GM18505 (cell line): ENCODE measurements around the gene POLR1C.

Source experiments
- ATAC-seq: cut with Tn5 transposase; IDR thresholded peaks from one replicate; pipeline ENCODE4 v1.9.1; 2021; ENCODE audit not compliant: unreplicated experiment
- POLR2A ChIP-seq: IDR thresholded peaks from 4 replicates; pipeline ENCODE4 v1.6.1; 2011; ENCODE audit warnings: borderline replicate concordance; ENCODE audit not compliant: insufficient read depth, insufficient read length; ENCODE audit errors: extremely low read depth

Gene POLR1C

DNA sequence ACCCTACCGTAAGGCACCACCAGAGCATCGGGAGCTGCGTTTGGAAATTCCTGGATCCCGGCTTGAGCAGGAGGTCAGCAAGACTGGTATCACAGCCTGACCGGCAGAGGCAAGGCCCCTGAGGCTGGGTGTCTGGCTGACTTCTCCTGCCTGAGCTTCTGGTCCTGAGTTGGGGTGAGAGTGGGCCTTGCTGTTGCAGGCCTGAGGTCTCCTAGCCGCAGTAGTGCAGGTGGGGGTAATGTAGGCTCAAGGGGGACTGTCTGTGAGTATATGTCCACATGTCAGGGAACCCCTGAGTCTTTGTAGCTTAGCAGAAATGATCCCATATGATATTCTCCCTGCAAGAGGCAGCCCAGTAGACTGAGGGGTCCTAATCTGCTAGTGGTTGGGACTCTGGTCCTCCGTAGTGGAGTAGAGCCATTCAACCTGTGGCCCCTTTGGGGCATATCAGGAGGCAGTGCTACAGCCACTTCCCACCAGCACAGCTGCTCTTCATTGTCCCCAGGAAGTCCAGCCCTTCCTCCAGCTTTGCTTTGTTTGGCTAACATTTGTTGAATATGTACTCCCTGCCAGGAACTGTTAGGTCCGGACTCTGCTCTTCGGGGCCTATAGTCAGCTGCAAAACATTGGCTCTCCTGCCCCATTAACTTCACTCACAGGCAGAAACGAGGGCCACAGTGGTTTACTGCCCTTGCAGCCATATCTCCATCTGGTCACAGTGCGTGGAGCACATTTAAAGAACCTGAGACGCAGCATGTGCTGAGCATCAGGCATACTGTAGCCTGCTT is 17.7 kb upstream of the POLR1C start:
- ATAC-seq, result no peak
- TF ChIP-seq POLR2A, result no peak

DNA sequence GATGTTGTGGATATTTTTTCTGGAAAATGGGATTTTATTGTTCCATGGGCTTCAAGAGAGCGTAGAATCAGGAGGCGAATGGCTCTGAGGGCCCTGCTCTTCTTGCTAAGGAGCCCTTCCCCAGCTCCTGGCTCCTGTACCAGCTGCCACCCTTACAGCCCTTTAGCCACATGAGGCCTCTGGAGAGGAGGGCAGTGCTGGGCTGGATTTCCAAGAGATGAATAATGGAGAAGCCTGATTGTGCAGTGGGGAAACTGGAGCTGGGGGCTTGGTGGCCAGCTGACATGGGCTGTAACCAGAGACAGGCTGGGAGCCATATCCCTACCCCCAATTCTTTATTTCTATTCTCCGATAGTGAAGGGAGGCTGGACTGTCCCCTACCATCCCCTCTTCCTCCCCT is 16.0 kb upstream of the POLR1C start:
- ATAC-seq, result no peak
- no peak for TF ChIP-seq POLR2A

DNA sequence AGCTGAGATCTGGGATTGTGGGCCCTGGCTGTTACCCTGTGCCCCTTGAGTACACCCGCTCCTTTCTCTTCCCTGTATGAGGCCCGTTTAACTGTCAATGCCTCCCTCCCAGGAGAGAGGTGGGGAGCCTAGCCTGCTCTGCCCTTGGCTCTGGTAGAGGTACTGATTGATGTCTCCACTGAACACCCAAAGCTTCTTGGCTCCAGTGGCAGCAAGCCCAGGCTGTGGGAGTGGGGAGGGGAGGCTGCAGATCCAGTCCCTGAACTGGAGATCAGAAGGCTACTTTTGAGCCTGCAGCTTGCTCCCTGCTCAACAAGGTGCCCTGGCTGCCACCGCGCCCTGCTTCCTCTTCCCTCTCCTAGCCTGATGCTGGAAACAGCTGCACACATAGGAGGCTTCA is 14.2 kb upstream of the POLR1C start:
- no peak for TF ChIP-seq POLR2A
- no peak for ATAC-seq

DNA sequence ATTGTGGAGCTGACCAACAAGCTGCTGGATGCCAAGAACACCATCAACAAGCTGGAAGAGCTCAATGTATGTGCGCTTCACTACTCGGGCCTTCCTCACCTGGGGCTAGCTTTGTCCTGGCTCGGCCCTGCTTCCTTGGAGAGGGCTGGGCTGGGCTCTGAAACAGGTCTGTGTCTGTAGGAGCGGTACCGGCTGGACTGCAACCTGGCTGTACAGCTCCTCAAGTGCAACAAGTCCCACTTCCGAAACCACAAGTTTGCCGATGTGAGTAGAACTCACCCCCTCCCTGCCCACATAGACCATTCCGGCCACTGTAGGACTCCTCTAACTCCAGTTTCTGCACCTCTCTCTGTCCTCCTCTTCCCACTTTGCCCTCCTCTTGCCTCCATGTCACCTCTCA is 13.4 kb upstream of the POLR1C start:
- TF ChIP-seq POLR2A, result no peak
- no peak for ATAC-seq

GRCh38 chr6:43504756-43505593 is 11.9 kb upstream of the POLR1C start:
- no peak for ATAC-seq
- no peak for TF ChIP-seq POLR2A

DNA sequence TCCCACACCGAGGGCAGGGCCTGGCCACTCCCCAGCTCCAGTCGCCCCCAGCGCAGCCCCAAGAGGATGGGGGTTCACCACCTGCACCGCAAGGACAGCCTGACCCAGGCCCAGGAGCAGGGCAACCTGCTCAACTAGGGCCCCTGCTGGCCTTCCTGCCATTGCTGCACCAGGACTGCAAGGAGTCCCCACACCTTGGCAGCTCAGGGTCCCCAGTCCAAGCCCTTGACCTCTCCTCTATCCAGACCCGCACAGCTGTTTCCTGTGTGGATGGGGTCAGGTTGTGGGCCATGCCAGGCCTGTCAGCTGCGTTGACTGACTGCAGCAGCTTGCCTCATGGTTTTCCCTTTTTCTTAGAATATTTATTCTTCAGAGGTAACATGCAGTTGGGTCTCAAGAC is 11.2 kb upstream of the POLR1C start:
- no peak for ATAC-seq
- no peak for TF ChIP-seq POLR2A

DNA sequence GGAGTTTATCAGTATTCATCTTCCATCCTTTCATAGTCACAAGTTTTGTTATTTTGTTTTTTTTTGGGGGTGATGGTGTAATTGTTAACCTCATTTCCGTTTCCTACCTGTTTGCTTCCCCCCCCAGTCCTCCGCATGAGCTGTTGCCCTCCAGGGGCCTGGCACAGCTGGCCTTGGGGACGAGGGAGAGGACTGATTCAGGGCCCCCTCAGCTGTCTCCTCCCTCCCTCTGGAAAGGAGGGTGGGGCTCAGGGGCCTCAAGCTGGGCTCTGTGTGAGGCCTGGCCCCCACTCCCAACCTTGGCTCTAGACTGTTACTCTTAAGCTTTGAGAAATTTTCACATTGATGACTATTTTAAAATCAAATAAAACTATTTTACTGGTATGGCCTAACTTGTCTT is 10.7 kb upstream of the POLR1C start:
- no peak for TF ChIP-seq POLR2A
- no peak for ATAC-seq

- ATAC-seq, result no peak
- TF ChIP-seq POLR2A, result peak; percentile 36
Observed at GRCh38 chr6:43506667-43507471, 10.0 kb upstream of the POLR1C start.

- ATAC-seq, result no peak
- no peak for TF ChIP-seq POLR2A
Observed at GRCh38 chr6:43508481-43509141, 8.3 kb upstream of the POLR1C start.

DNA sequence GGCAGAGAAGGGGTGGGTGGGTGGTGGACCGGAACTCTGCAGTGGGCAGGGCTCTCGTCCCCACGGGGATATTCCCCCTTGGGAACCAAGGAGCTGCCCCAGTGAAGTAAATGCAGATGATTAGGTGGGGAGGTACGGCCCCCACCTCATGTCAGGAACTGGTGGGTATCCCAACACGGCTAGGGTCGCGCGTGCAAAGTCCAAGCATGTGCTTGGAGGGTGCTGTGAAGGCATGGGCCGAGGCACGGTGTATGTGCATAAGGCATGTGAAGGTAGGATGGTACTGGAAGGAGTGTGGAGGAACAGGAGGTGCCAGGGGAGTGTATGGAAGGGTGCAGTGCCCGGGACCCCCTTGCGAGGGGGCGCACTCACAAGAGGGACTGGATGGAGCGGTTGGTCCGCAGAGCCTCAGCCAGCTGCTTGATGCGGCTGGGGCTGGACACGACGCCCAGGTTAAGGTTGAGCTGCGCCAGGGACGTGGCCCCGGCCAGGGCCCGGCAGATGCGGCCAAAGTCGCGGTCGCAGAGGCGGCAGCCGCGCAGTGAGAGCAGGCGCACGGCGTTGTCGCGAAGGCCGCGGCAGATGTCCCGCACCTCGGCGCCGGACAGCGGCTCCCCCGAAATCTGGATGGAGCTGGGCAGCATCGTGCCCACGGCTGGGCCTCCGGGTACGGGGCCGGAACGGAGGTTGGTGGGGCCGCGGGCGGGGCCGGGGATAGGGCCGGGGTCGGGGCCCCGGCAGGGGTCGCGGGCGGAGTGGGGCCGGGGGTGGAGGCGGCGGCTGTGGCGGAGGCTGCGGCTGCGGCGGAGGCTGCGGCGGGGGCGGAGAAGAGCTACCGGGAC is 7.5 kb upstream of the POLR1C start:
- TF ChIP-seq POLR2A, result no peak
- peak; percentile 22 for ATAC-seq

GRCh38 chr6:43509984-43510826 is 6.7 kb upstream of the POLR1C start, which contains the start of gene LRRC73:
Gene LRRC73, minus strand, starts transcription at chr6:43510346. Its CDS starts 561 bp downstream, at chr6:43509785.
- peak; percentile 27 for TF ChIP-seq POLR2A
- peak; percentile 48 for ATAC-seq
